OCI-LY3 (cell line): ENCODE data around the gene WDR20.
"Not testable (repeated sequence)": the region's sequence is repeated elsewhere in the genome, so short reads cannot be mapped to it uniquely, and the experiment has no call there.

ENCODE experiments used
- EZH2phosphoT487 ChIP-seq: fragments of 200-600 bp; shearing (Covaris generic); IDR thresholded peaks from 2 replicates; pipeline ENCODE4 v1.6.1; 2018; ENCODE audit warnings: antibody characterized with exemption, mixed run types, low read depth
- TF ChIP-seq, protein P1 (sequence below): fragments of 200-600, 300-600 bp; sonication (generic); IDR thresholded peaks from 2 replicates; pipeline ENCODE4 v1.5.1; 2014; ENCODE audit warnings: antibody characterized with exemption, low read length, low read depth

- TF ChIP-seq, protein P1, sequence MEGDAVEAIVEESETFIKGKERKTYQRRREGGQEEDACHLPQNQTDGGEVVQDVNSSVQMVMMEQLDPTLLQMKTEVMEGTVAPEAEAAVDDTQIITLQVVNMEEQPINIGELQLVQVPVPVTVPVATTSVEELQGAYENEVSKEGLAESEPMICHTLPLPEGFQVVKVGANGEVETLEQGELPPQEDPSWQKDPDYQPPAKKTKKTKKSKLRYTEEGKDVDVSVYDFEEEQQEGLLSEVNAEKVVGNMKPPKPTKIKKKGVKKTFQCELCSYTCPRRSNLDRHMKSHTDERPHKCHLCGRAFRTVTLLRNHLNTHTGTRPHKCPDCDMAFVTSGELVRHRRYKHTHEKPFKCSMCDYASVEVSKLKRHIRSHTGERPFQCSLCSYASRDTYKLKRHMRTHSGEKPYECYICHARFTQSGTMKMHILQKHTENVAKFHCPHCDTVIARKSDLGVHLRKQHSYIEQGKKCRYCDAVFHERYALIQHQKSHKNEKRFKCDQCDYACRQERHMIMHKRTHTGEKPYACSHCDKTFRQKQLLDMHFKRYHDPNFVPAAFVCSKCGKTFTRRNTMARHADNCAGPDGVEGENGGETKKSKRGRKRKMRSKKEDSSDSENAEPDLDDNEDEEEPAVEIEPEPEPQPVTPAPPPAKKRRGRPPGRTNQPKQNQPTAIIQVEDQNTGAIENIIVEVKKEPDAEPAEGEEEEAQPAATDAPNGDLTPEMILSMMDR, result not testable (repeated sequence)
- TF ChIP-seq EZH2phosphoT487, result not testable (repeated sequence)
Measured at GRCh38 chr14:102134719-102135118, 5.0 kb upstream of the WDR20 start.
